ENCODE results near the gene CATSPER1. TPM values are rescaled to one million over a fixed set of nuclear protein-coding genes. Genes with fewer than 3 reads are reported as not detected.

CATSPER1 gene
- total and polyA plus RNA-seq, 2 of the 8 experiments (the other 6 are each of a cell fraction or from before 2014, with no cell fraction given) = not detected

DNA sequence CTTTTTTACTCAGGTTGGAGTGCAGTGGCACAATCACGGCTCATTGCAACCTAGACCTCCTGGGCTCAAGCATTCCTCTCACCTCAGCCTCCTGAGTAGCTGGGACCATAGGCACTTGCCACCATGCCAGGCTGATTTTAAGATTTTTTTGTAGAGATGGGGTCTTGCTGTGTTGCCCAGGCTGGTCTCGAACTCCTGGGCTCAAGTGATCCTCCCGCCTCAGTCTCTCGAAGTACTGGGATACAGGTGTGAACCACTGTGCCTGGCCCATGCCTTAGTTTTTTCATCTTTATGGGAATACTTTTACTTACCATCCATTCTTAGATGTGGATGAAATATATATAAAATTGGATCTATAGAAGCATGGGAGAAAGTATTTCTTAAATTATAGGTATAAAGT is 49.0 kb upstream of the CATSPER1 start:
- Histone ChIP-seq H3K79me2 (ENCODE audit: control insufficient read depth in 1 of 2, insufficient read depth in 2 of 2, low read length in 2 of 2) (peaks cover 0 to 13% of the 10 kb centered on the region in 2 experiments; a peak in 2 of 4 replicates), H3K27ac (ENCODE audit: low read depth, low read length) (no peak overlapping the region), H3K4me3 (ENCODE audit: extremely low read depth in 1 of 4, insufficient read depth in 2 of 4, low read depth in 3 of 4, low read length in 4 of 4) (no peak overlapping the region), H3K36me3 (ENCODE audit: control insufficient read depth in 2 of 4, insufficient read depth in 4 of 4, low read length in 3 of 4) (0 out of 8 replicates have a peak, but pooled peaks cover 0 to 3% (median 0%) of the 10 kb centered on the region in 4 experiments), H3K56ac (replicated peaks; ENCODE audit: insufficient read length, low read depth, low read length) (no peak overlapping the region), H4K20me1 (replicated peaks in 1 of 2; ENCODE audit: control insufficient read depth in 1 of 2, insufficient read depth in 2 of 2, low read length in 2 of 2) (peaks cover 2% of the 10 kb centered on the region in 2 experiments), H2AFZ (ENCODE audit: low read length) (no peak overlapping the region), H3K27me3 (replicated peaks in 1 of 4; ENCODE audit: control insufficient read depth in 3 of 4, extremely low read depth in 1 of 4, insufficient read depth in 3 of 4, low read length in 3 of 4) (no peaks in the 10 kb centered on the region), H2BK120ac (replicated peaks; ENCODE audit: low read depth, low read length) (no peak overlapping the region), H3K23ac (ENCODE audit: insufficient read length) (no peak overlapping the region), H4K91ac (replicated peaks; ENCODE audit: insufficient read length, low read length) (no peak overlapping the region), H3K9me3 (ENCODE audit: insufficient read depth in 2 of 2, low read depth in 1 of 2, low read length in 1 of 2) (no peaks in the 10 kb centered on the region), H3K9ac (replicated peaks in 1 of 4; ENCODE audit: extremely low read depth in 1 of 4, low read depth in 3 of 4, low read length in 3 of 4) (no peak overlapping the region), H3K14ac (ENCODE audit: insufficient read length) (no peak overlapping the region), H2BK5ac (ENCODE audit: low read depth, low read length) (no peak overlapping the region), H2BK15ac (ENCODE audit: low read length) (no peak overlapping the region), H2BK20ac (ENCODE audit: low read length) (no peak overlapping the region), H3K4ac (replicated peaks; ENCODE audit: insufficient read length, low read depth, low read length) (no peak overlapping the region), H2BK12ac (ENCODE audit: low read depth, low read length) (no peak overlapping the region), H3K23me2 (ENCODE audit: low read depth, low read length) (no peaks in the 10 kb centered on the region; the same call in 1 of the 2 replicates), H3K79me1 (ENCODE audit: low read depth, low read length) (no peaks in the 10 kb centered on the region), H3K4me1 (replicated peaks in 1 of 4; ENCODE audit: control insufficient read depth in 3 of 4, insufficient read depth in 4 of 4, low read length in 3 of 4) (peaks cover 0 to 5% (median 2%) of the 10 kb centered on the region in 4 experiments; a peak in 4 of 7 replicates), H3K18ac (ENCODE audit: extremely low read depth, low read length) (no peak overlapping the region), H4K8ac (ENCODE audit: extremely low read depth, insufficient read depth, low read length) (no peak overlapping the region), H4K5ac (ENCODE audit: insufficient read length, low read depth, low read length) (no peak overlapping the region), H2AK5ac (ENCODE audit: low read depth, low read length) (no peak overlapping the region), H3K4me2 (ENCODE audit: insufficient read depth in 1 of 2, low read depth in 2 of 2, low read length in 2 of 2) (no peak overlapping the region)
- DNase-seq (ENCODE audit: low read depth in 1 of 2, low spot score in 2 of 2) = no peak
- ChIA-PET POLR2A (ENCODE audit: partially characterized antibody) (no interaction called here), CTCF (ENCODE audit: partially characterized antibody) (interaction anchor here (3.9 kb wide), 1 partner anchor 59 kb away, joined by 17 read pairs; no protein-coding TSS in a partner anchor)
- 96% methylated on average over 4 of the region's 4 CpGs; no CpG with 5 or more reads in 1 of the 2 experiments for WGBS, 2 experiments (ENCODE audit: extremely low coverage in 1 of 2, insufficient coverage in 1 of 2, insufficient read length in 1 of 2, insufficient replicate concordance in 2 of 2, low coverage in 1 of 2, low lambda C conversion rate in 2 of 2, missing lambda C conversion rate in 1 of 2)
- FAIRE-seq = no peak
- no peak for TF ChIP-seq JUND (IDR thresholded peaks at IDR 0.05; ENCODE audit: low read length)
- no peak for TF ChIP-seq SP4 (IDR thresholded peaks at IDR 0.05; ENCODE audit: low read length)
- no peak for TF ChIP-seq NANOG (IDR thresholded peaks at IDR 0.05; ENCODE audit: insufficient read depth, low read depth, low read length, poor library complexity, severe bottlenecking)
- TF ChIP-seq CEBPB (IDR thresholded peaks at IDR 0.05; ENCODE audit: low read depth, low read length) = no peak
- TF ChIP-seq, protein P1, sequence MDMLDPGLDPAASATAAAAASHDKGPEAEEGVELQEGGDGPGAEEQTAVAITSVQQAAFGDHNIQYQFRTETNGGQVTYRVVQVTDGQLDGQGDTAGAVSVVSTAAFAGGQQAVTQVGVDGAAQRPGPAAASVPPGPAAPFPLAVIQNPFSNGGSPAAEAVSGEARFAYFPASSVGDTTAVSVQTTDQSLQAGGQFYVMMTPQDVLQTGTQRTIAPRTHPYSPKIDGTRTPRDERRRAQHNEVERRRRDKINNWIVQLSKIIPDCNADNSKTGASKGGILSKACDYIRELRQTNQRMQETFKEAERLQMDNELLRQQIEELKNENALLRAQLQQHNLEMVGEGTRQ (IDR thresholded peaks at IDR 0.05; ENCODE audit: low read length) = no peak
- TF ChIP-seq CREB1 (IDR thresholded peaks at IDR 0.05) = no peak
- no peak for TF ChIP-seq RAD21 (IDR thresholded peaks at IDR 0.05 in 1 of 2, conservative IDR thresholded peaks at IDR 0.05 in 1 of 2; ENCODE audit: low read depth in 2 of 2, low read length in 2 of 2)
- TF ChIP-seq POLR2AphosphoS5 (IDR thresholded peaks at IDR 0.05; ENCODE audit: low read depth, low read length) = no peak
- no peak for TF ChIP-seq CHD1 (IDR thresholded peaks at IDR 0.05; ENCODE audit: low read depth, low read length)
- no peak for TF ChIP-seq KDM1A (IDR thresholded peaks at IDR 0.05; ENCODE audit: borderline replicate concordance, low read length)
- TF ChIP-seq ZNF274 (IDR thresholded peaks at IDR 0.05; ENCODE audit: borderline replicate concordance, extremely low read depth, low read length) = no peak
- no peak for TF ChIP-seq RXRA (IDR thresholded peaks at IDR 0.05; ENCODE audit: insufficient read depth, low read depth, low read length)
- TF ChIP-seq TBP (IDR thresholded peaks at IDR 0.05; ENCODE audit: low read depth, low read length) = no peak
- no peak for TF ChIP-seq SP1 (IDR thresholded peaks at IDR 0.05; ENCODE audit: low read depth, low read length)
